H1 (cell line): ENCODE results near the gene BTBD16.

Experiments
- GABPA ChIP-seq: IDR thresholded peaks from 2 replicates; pipeline ENCODE4 v1.6.1; 2011; ENCODE audit warnings: mild to moderate bottlenecking, low read length, moderate library complexity, borderline replicate concordance; ENCODE audit not compliant: insufficient read depth
- POLR2A ChIP-seq, 2 experiments: IDR thresholded peaks; 1 replicate in 1 of 2; 2 replicates in 1 of 2; pipeline ENCODE4 v1.6.1; 2011; ENCODE audit warnings: low read depth in 2 of 2, low read length in 2 of 2, mild to moderate bottlenecking in 2 of 2; ENCODE audit errors: control extremely low read depth in 1 of 2
- SIN3A ChIP-seq, 2 experiments: IDR thresholded peaks in 1 of 2; conservative IDR thresholded peaks in 1 of 2; 2 replicates each; pipeline ENCODE4 v1.6.1; 2011 to 2012; ENCODE audit warnings: low read length in 2 of 2, improper control_type of control experiment in 1 of 2, low read depth in 1 of 2, mild to moderate bottlenecking in 1 of 2
- TF ChIP-seq, protein P1 (sequence below), 3 experiments: IDR thresholded peaks; 1 replicate in 2 of 3; 2 replicates in 1 of 3; pipeline versions ENCODE4 v1.5.1 to v1.6.1; 2011; ENCODE audit warnings: low read length in 3 of 3, mild to moderate bottlenecking in 3 of 3, inconsistent platforms in 2 of 3, low read depth in 1 of 3, moderate library complexity in 1 of 3; ENCODE audit not compliant: insufficient read depth in 1 of 3; ENCODE audit errors: control extremely low read depth in 1 of 3

DNA sequence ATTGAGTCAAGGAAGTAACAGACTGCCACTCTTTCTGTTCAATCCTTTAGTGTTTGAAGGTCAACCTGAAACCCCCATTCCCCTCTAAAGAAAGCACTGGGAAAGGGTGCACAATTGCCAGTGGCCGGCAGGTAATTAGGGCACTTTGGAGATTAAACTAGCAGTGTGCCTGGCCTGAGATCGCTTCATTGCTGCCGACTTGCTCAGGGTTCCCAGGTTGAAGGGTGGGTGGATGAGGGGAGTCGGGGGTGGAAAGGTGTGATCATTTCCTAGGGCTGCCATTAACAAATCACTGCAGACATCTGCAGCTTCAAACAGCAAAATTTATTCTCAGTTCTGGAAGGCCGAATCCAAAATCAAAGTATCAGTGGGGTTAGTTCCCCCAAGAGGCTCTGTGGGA lies 16.3 kb upstream of the BTBD16 start:
- TF ChIP-seq GABPA, result no peak
- TF ChIP-seq POLR2A (IDR thresholded peaks at IDR 0.05; ENCODE audit: control extremely low read depth in 1 of 2, low read depth in 2 of 2, low read length in 2 of 2), result no peak
- no peak for TF ChIP-seq SIN3A (conservative IDR thresholded peaks at IDR 0.05 in 1 of 2, IDR thresholded peaks at IDR 0.05 in 1 of 2; ENCODE audit: low read depth in 1 of 2, low read length in 2 of 2)
- TF ChIP-seq, protein P1, sequence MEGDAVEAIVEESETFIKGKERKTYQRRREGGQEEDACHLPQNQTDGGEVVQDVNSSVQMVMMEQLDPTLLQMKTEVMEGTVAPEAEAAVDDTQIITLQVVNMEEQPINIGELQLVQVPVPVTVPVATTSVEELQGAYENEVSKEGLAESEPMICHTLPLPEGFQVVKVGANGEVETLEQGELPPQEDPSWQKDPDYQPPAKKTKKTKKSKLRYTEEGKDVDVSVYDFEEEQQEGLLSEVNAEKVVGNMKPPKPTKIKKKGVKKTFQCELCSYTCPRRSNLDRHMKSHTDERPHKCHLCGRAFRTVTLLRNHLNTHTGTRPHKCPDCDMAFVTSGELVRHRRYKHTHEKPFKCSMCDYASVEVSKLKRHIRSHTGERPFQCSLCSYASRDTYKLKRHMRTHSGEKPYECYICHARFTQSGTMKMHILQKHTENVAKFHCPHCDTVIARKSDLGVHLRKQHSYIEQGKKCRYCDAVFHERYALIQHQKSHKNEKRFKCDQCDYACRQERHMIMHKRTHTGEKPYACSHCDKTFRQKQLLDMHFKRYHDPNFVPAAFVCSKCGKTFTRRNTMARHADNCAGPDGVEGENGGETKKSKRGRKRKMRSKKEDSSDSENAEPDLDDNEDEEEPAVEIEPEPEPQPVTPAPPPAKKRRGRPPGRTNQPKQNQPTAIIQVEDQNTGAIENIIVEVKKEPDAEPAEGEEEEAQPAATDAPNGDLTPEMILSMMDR (IDR thresholded peaks at IDR 0.05; ENCODE audit: control extremely low read depth in 1 of 3, insufficient read depth in 1 of 3, low read depth in 1 of 3, low read length in 3 of 3), result no peak
